GM18526 (cell line): ENCODE results near the gene S100B.

Experiments
- POLR2A ChIP-seq: IDR thresholded peaks from 3 replicates; pipeline ENCODE4 v1.6.1; 2011; ENCODE audit not compliant: insufficient read length; ENCODE audit errors: extremely low read depth

Gene S100B

GRCh38 chr21:46604975-46605766, at the start of gene S100B:
Gene S100B, minus strand, starts transcription at chr21:46605082. Its CDS starts 2,667 bp downstream, at chr21:46602415.
- no peak for TF ChIP-seq POLR2A

DNA sequence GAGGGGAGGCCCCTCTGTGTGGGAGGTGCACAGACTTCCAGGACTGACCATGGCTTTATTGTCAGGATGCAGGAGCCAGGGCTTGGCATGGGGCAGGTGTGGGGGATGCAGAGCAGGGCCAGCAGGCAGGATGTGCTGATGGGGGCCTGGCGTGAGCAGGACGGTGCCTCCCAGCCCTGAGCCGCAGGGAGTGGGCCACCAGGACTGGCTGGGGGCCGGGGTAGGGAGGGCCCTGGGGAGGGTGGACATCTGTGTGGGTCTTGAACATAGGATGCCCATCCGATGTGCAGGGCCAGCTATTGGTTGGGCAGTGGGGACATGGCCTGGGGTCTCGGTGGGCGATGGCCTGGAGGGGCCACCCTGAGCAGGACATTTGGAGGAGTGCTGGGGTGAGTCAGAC, 46.2 kb upstream of the S100B start:
- TF ChIP-seq POLR2A, result no peak

GRCh38 chr21:46650476-46651098, 45.7 kb upstream of the S100B start:
- TF ChIP-seq POLR2A, result no peak

- no peak for TF ChIP-seq POLR2A
Observed at GRCh38 chr21:46649356-46649755, 44.5 kb upstream of the S100B start.

GRCh38 chr21:46648539-46648938, 43.7 kb upstream of the S100B start:
- TF ChIP-seq POLR2A, result no peak

DNA sequence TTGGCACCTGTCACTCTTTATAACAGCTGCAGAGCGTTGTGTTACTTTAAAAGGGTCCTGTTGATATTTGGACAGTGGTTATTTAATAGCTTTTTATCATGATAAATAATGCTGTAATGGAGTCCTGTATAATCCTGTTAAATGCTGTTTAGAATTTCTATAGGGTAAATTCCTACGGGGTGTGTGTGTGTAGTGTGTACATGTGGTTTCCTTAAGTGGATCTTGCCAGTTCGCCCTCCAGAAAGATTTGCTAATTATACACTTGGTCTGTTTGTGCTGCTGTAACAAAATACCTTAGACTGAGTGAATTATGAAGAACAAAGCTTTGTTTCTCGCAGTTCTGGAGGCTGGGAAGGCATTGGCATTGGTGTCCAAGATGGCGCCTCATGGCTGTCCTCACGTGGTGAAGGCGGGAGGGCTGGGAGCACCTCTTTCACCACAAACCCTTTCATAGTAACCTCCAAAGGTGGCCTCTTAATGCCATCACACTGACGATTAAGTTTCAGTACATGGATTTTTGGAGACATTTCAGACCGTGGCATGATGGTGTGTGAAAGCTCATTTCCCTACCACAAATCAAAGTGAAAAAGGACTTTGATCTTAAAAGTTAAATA, 41.8 kb upstream of the S100B start:
- no peak for TF ChIP-seq POLR2A

- TF ChIP-seq POLR2A, result no peak
Observed at GRCh38 chr21:46645840-46646239, 41.0 kb upstream of the S100B start.

DNA sequence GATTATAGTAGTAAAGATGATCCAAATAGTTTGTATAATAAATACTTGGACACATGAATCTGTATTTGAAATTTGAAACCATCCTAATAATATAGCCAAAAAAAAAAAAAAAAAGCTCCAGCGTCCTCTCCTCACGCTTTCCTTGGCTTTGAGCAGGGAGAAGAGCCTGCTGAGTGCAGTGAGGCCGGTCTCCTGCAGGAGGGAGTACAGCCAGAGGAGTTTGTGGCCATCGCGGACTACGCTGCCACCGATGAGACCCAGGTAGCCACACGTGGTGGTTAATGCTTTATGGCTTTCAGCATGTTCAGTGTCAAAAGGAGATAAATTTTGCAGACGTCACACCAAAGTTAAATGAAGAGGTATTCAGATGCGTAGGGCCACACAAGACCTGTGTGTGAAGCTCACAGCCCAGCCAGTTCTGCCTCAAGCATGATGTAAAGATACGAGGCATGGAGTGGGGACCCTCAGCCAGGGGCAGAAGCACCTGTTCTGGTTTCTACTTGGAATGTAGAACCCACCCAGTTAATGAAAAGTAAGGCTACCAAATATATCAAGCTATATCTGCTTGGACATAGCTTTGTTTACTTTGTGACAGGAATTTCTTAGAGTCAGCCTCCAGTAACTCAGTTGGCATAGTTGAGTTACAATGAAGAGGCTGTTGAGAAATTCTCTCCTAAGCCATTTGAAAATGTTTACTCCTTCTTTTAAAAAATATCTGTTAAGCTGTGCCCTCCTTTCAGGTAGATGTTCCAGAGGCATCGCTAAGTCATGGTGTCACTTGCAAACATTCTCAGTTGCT, 38.7 kb upstream of the S100B start:
- no peak for TF ChIP-seq POLR2A

DNA sequence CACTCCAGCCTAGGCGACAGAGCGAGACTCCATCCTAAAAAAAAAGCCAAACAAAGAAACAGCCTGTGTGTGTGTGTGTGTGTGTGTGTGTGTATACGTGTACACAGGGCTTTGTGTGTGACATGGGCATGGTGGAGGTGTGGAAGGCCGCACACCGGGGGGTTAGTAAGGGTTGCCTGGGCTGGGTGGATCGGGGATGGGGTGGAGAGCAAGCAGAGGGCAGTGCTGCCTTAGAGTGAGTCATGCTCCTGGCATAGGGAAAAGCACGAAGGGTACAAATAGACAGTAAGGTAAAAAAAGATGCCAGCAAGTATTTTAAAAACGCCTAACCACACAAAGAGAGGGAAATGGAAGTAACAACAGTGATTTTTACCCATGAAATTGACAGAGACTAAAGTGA, 36.8 kb upstream of the S100B start:
- no peak for TF ChIP-seq POLR2A

DNA sequence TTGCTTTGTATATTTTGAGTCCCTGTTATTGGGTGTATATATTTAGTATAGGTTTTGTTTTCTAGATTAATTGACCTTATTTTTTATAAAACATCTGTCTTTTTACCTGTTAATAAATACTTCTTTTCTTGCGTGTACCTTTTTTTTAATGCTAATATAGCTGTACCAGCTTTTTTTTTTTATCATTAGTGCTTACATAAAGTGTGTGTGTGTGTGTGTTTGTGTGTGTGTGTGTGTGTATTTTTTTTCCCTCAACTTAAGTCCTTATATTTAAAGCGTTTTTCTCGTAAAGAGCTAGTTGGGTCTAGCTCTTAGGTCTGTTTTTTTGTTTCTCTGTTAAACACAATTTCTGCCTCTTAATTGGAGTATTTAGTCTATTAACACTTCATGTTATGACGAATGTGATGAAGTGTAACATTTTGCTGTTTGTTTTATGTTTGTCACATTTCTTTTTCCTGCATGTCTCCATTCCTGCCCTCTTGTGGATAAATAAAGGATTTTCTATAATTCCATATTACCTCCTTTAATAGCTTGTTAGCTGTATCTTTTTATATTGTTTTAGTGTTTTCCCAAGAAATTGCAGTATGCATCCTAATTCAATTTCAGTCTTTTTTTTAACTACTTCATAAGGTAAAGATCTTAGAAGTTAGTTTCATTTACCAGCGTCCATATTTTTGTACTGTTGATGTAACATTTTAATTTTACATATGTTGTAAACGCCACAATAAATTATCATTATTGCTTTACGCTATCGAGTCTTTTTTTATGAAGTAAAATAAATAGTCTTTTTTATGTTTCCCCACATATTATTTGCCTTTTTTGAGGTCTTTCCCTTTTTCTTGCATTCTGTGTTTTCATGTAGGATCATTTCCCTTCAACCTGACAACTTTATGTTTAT, 34.9 kb upstream of the S100B start:
- no peak for TF ChIP-seq POLR2A

DNA sequence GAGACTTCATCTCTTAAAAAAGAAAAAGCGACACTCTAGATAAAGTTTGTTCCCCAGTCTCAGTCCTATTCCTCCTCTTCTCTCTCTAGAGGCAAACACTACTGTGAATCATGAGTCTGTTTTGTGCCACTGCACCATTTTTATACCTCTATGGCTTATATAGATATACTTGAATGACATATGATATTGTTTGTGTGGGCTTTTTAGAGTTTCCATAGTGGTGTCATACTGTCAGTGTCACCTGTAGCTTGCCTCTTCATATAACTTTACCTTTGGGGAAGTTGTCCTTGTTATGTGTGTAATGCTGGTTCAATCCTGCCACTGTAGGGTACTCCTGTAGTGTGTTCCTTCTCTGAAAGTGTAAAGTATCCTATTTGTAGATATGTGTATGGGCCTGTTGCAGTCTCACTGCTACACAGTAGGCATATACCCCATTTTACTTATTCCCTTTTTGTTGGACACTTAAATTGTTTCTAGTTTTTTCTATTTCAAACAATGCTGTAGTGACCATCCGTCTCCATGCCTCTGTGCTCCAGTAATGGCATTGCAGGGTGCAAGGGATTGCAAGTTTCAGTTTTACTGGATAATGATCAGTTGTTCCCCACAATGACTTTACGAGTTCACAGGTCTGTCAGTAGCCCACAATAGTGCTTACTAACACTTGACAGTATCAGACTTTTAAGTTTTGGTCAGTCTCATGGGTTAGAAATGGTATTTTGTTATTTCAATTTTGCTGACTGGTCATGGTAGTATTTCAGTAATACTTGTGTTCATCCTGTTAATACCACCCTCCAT, 33.3 kb upstream of the S100B start:
- TF ChIP-seq POLR2A, result no peak

- TF ChIP-seq POLR2A, result no peak
Observed at GRCh38 chr21:46636550-46637285, 31.8 kb upstream of the S100B start.

GRCh38 chr21:46636181-46636512, 31.3 kb upstream of the S100B start:
- no peak for TF ChIP-seq POLR2A
